B cell (primary cell): Measurements from ENCODE around the gene KDELR3. TPM values are rescaled to one million over a fixed set of nuclear protein-coding genes. Genes with fewer than 3 reads are reported as not detected.

Source experiments
- ATAC-seq: fragments of 200-7000 bp; cut with Tn5 transposase; one replicate; pipeline ENCODE4 v1.10.0; 2021; ENCODE audit warnings: low read depth, mild to moderate bottlenecking, moderate number of reproducible peaks, moderate library complexity
- CTCF ChIA-PET: fragments of 350-600 bp; sonication (Branson Sonifier 250); formaldehyde crosslinking; loops from one replicate; lab custom pipeline; 2021; ENCODE audit warnings: antibody characterized with exemption, inconsistent platforms; lab: Charles Lee
- POLR2A ChIA-PET: fragments of 350-600 bp; sonication (Branson Sonifier 250); formaldehyde crosslinking; loops from one replicate; lab custom pipeline; 2021; ENCODE audit warnings: antibody characterized with exemption; lab: Charles Lee
- DNase-seq: peaks from one replicate; pipeline ENCODE4 v3.0.0; 2013
- H2AFZ ChIP-seq: 2 replicates; pipeline ENCODE4 v1.6.1; 2012; ENCODE audit warnings: mild to moderate bottlenecking, low read depth, low read length; ENCODE audit not compliant: insufficient read depth, poor library complexity, severe bottlenecking
- H3K27ac ChIP-seq, 2 donors: 1 replicate in 1 of 2; 2 replicates in 1 of 2; pipeline ENCODE4 v1.5.1; 2012 to 2013; ENCODE audit warnings: low read length in 2 of 2, mild to moderate bottlenecking in 2 of 2, moderate library complexity in 1 of 2
- H3K27me3 ChIP-seq, 4 experiments: fragments of 200-600 bp in 1 of 4; sonication (generic) in 1 of 4; replicated peaks in 1 of 4; 1 replicate in 2 of 4; 2 replicates in 2 of 4; pipeline versions ENCODE4 v1.6.1 to v1.7.0; 2013 to 2016; ENCODE audit warnings: low read length in 3 of 4, mild to moderate bottlenecking in 2 of 4, mixed read lengths in 1 of 4, moderate library complexity in 1 of 4; ENCODE audit not compliant: insufficient read depth in 4 of 4, control insufficient read depth in 3 of 4; ENCODE audit errors: control extremely low read depth in 1 of 4
- H3K36me3 ChIP-seq, 2 experiments: replicated peaks in 1 of 2; 1 replicate in 1 of 2; 2 replicates in 1 of 2; pipeline versions ENCODE4 v1.6.1 to v1.7.1; 2013; ENCODE audit warnings: low read length in 1 of 2; ENCODE audit not compliant: insufficient read depth in 2 of 2, control insufficient read depth in 1 of 2; ENCODE audit errors: control extremely low read depth in 1 of 2, extremely low read depth in 1 of 2
- H3K4me1 ChIP-seq, 2 donors: fragments of 200-600 bp in 1 of 2; sonication (generic) in 1 of 2; 1 replicate in 1 of 2; 2 replicates in 1 of 2; pipeline versions ENCODE4 v1.5.1 to v1.6.1; 2013 to 2017; ENCODE audit warnings: low read length in 2 of 2; ENCODE audit not compliant: control insufficient read depth in 2 of 2, insufficient read depth in 2 of 2
- H3K4me2 ChIP-seq: replicated peaks from 2 replicates; pipeline ENCODE3; 2012; ENCODE audit warnings: mild to moderate bottlenecking, low read depth, low read length; ENCODE audit not compliant: poor library complexity, severe bottlenecking
- H3K4me3 ChIP-seq, 5 experiments: fragments of 200-600 bp in 1 of 5; sonication (generic) in 1 of 5; 1 replicate in 3 of 5; 2 replicates in 2 of 5; pipeline versions ENCODE4 v1.5.1 to v1.7.0; 2011 to 2016; ENCODE audit warnings: low read length in 4 of 5, mild to moderate bottlenecking in 4 of 5, low read depth in 2 of 5, control low read depth in 1 of 5, moderate library complexity in 1 of 5; ENCODE audit not compliant: insufficient read depth in 1 of 5; ENCODE audit errors: control extremely low read depth in 1 of 5, extremely low read depth in 1 of 5
- H3K79me2 ChIP-seq: fragments of 200-600 bp; sonication (generic); one replicate; pipeline ENCODE4 v1.6.0; 2016; ENCODE audit warnings: low read length; ENCODE audit not compliant: control insufficient read depth, insufficient read depth
- H3K9ac ChIP-seq: fragments of 200-600 bp; sonication (generic); 2 replicates; pipeline ENCODE4 v1.6.1; 2017; ENCODE audit warnings: mild to moderate bottlenecking, low read length, moderate library complexity
- H3K9me3 ChIP-seq, 3 donors: one replicate each; pipeline versions ENCODE4 v1.6.1 to v1.7.1; 2013; ENCODE audit warnings: low read length in 2 of 3; ENCODE audit not compliant: control insufficient read depth in 2 of 3, insufficient read depth in 1 of 3; ENCODE audit errors: control extremely low read depth in 1 of 3
- H4K20me1 ChIP-seq: 2 replicates; pipeline ENCODE4 v1.6.0; 2012; ENCODE audit warnings: mild to moderate bottlenecking, low read length; ENCODE audit not compliant: insufficient read depth, control insufficient read depth, poor library complexity, severe bottlenecking
- H3K27ac Mint-ChIP-seq: one replicate; pipeline ENCODE4 v1.8.0; 2021; ENCODE audit warnings: mixed read lengths
- H3K27me3 Mint-ChIP-seq: one replicate; pipeline ENCODE4 v1.8.0; 2021; ENCODE audit warnings: mixed read lengths
- H3K4me1 Mint-ChIP-seq: one replicate; pipeline ENCODE4 v1.8.0; 2021; ENCODE audit warnings: mixed read lengths
- H3K4me3 Mint-ChIP-seq: one replicate; pipeline ENCODE4 v1.8.0; 2021; ENCODE audit warnings: mixed read lengths
- H3K9me3 Mint-ChIP-seq: one replicate; pipeline ENCODE4 v1.8.0; 2022; ENCODE audit warnings: mixed read lengths; ENCODE audit not compliant: insufficient read depth
- CTCF ChIP-seq: fragments of 200-600 bp; IDR thresholded peaks from one replicate; pipeline ENCODE4 v1.8.0; 2022; ENCODE audit warnings: antibody characterized with exemption, mild to moderate bottlenecking
- EZH2 ChIP-seq: IDR thresholded peaks from 2 replicates; pipeline ENCODE4 v1.6.1; 2012; ENCODE audit warnings: borderline replicate concordance, low read depth, mild to moderate bottlenecking, moderate library complexity, low read length; ENCODE audit not compliant: insufficient read depth, poor library complexity, severe bottlenecking
- WGBS: methylation state at CpG from one replicate; pipeline ENCODE4 v1.1.5; 2013; ENCODE audit warnings: missing lambda C conversion rate; ENCODE audit not compliant: insufficient coverage; 5-methylcytosine and 5-hydroxymethylcytosine counted together
- intact Hi-C: fragments of 100-400 bp; cut with micrococcal nuclease; formaldehyde crosslinking; loops from one replicate; pipeline ENCODE4 v1.10.0; 2022
- polyA plus RNA-seq: library from polyadenylated mRNA; depleted of rRNA; stranded (reverse); fragments of >200 nt; gene quantifications from 2 replicates; pipeline ENCODE4 v1.2.3, GENCODE V29; 2012
- total RNA-seq, 2 donors: library from RNA; stranded (reverse); fragments of 120-200 nt in 1 of 2; gene quantifications; 1 replicate in 1 of 2; 2 replicates in 1 of 2; pipeline versions ENCODE4 v1.2.3 to v1.2.4, GENCODE V29; 2013 to 2022

KDELR3 gene
- total and polyA plus RNA-seq, 2 donors (not counting 1 experiment from before 2014, with no cell fraction given): not detected

DNA sequence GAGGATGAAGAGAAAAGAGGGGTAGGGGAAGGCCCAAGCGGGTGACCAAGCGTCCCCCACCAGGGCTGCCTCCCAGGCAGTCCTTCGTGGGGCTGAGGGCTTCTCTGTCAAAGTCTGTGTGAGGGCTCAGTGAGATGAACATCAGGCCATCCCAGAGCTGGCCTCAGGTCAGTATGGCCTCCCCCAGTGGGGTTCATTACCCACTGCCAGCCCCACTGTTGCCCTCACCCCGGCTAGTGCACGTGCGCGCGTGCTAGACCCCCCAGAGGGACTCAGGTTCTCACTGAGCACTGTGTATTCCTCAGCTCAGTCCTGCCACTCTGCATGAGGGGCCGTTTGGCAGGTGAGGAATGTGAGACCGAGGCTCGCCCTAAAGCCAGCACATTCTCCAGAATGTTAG lies 3.3 kb downstream of the KDELR3 start:
- Mint-ChIP-seq H3K27me3 (peaks cover 22% of the 10 kb centered on the region), H3K4me3 (no peak overlapping the region), H3K4me1 (peaks cover 12% of the 10 kb centered on the region), H3K9me3 (no peaks in the 10 kb centered on the region), H3K27ac (no peak overlapping the region)
- Histone ChIP-seq H2AFZ (no peak overlapping the region), H3K36me3 (no peaks in the 10 kb centered on the region), H3K79me2 (no peaks in the 10 kb centered on the region), H4K20me1 (no peaks in the 10 kb centered on the region), H3K9me3 (peaks cover 0 to 11% (median 0%) of the 10 kb centered on the region in 3 donors), H3K27me3 (peaks cover 0 to 28% (median 15%) of the 10 kb centered on the region in 4 experiments), H3K4me1 (peaks cover 10 to 12% of the 10 kb centered on the region in 2 donors), H3K9ac (no peak overlapping the region), H3K4me2 (no peak overlapping the region), H3K4me3 (no peak overlapping the region), H3K27ac (no peak overlapping the region)
- ATAC-seq (no peak), DNase-seq (no peak)
- ChIA-PET POLR2A (no interaction called here), CTCF (no interaction called here)
- TF ChIP-seq EZH2 (no peak), CTCF (no peak)
- intact Hi-C loops: no loop called here
- 89% methylated on average over 8 of the region's 11 CpGs for WGBS

DNA sequence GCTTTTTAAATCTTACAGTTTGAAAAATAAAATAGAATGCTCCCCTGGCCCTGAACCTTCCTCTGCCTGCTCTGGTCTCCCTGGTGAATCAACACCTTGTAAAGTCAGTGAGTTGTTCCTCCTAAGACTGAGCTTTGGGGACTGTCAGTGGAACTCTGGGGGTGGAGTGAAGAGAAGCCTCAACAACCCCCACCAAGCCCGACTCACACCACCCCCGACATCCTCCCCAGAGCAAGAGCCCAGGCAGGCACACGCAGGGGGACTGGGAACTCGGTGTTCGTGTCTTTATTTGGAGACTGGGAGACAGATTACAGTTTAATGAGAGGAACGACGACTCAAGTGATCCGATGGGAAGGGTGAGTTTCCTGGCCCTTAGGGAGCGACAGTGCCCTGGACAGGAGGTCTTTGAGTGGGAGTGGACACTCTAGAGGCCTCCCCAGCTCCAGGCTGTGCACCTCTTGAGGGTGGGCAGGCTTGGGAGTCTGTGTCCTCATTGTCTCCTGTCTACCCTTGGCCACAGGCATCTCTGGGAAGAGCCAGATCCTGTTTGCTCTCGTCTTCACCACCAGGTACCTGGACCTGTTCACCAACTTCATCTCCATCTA lies 6.2 kb downstream of the KDELR3 start:
- Histone ChIP-seq H4K20me1 (no peaks in the 10 kb centered on the region), H3K9ac (no peak overlapping the region), H3K4me1 (no peaks in the 10 kb centered on the region), H3K79me2 (no peaks in the 10 kb centered on the region), H3K9me3 (peaks cover 0 to under 1% (median 0%) of the 10 kb centered on the region in 3 donors), H3K27me3 (peaks cover 0 to 5% (median 1%) of the 10 kb centered on the region in 4 experiments), H3K36me3 (peaks cover 0 to 3% of the 10 kb centered on the region in 2 experiments), H3K27ac (no peak overlapping the region), H3K4me3 (no peak overlapping the region), H3K4me2 (no peak overlapping the region), H2AFZ (no peak overlapping the region)
- Mint-ChIP-seq H3K27ac (no peak overlapping the region), H3K27me3 (peaks cover 11% of the 10 kb centered on the region), H3K4me1 (no peaks in the 10 kb centered on the region), H3K4me3 (no peak overlapping the region), H3K9me3 (no peaks in the 10 kb centered on the region)
- ATAC-seq: no peak
- ChIA-PET POLR2A (interaction anchor here (0.6 kb wide), 1 partner anchor 406 kb away, joined by 3 read pairs; no protein-coding TSS in a partner anchor), CTCF (no interaction called here)
- WGBS: 82% methylated on average over 7 of the region's 10 CpGs
- TF ChIP-seq EZH2 (no peak), CTCF (no peak)
- intact Hi-C loops: no loop called here
- DNase-seq: no peak
